ENCODE results near the gene PIP5K1C. TPM values are rescaled to one million over a fixed set of nuclear protein-coding genes. Genes with fewer than 3 reads are reported as not detected.

PIP5K1C gene
- total RNA-seq, 1 experiment from 2014 or later = 26.9 TPM

DNA sequence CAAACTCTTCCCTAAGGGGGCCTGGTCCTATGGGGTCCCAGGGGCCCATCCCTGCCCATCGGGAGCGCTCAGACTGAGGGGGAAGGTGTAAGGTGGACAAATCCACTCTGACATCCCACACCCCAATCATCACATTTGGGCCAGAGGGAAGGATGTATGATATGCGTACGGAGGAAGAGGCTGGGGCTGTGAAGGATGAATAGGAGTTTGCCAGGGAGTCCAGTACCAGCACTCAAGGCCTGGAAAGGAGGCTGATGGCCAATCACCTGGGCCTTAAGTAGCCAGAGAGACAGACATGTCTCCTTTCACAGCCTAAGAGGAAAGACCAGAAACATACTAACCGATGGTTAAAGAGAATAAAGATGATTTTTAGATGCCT, 22.8 kb upstream of the PIP5K1C start:
- BruUV-seq (replicated peaks) = no TSS peak
- no peak overlapping the region for H2AFZ ChIP-seq (ENCODE audit: low read depth, low read length, poor library complexity, severe bottlenecking)
- H3K4me1 ChIP-seq (ENCODE audit: control insufficient read depth in 1 of 2, insufficient read depth in 2 of 2, low read length in 2 of 2) = peaks cover 61 to 96% of the 10 kb centered on the region in 2 experiments
- no peak for DNase-seq (ENCODE audit: low read depth, low spot score)
- ChIA-PET POLR2A (interaction anchor here (1.7 to 1.9 kb wide), 2 partner anchors 13 to 39 kb away, joined by 5 to 10 read pairs; partner anchors contain the start of gene MRPL54), CTCF (interaction anchor here (2.0 kb wide), 1 partner anchor 126 kb away, joined by 8 read pairs; no protein-coding TSS in a partner anchor), RAD21 (ENCODE audit: low non-redundant PET in 1 of 2, low total read pairs in 2 of 2, uncharacterized antibody in 2 of 2, unreplicated experiment in 2 of 2) (no interaction called here)
- peak overlapping the region; percentile 60; the same call in 1 of the 2 replicates for H3K9ac ChIP-seq (ENCODE audit: low read length)
- no peaks in the 10 kb centered on the region for H4K20me1 ChIP-seq (ENCODE audit: insufficient read depth)
- intact Hi-C loops (cut with micrococcal nuclease) = loop anchor here (10.0 kb wide), 1 partner anchor 482 kb away; no protein-coding TSS in a partner anchor
- H3K4me3 ChIP-seq (replicated peaks in 1 of 2; ENCODE audit: low read depth in 1 of 2, low read length in 2 of 2) = peak overlapping the region; percentile 63 to 71
- peak overlapping the region; percentile 57 for H3K27ac ChIP-seq (ENCODE audit: low read depth, low read length)
- H3K4me2 ChIP-seq (ENCODE audit: low read length) = peak overlapping the region; percentile 97
- no peaks in the 10 kb centered on the region for H3K36me3 ChIP-seq (ENCODE audit: control insufficient read depth in 1 of 2, insufficient read depth in 2 of 2, low read length in 2 of 2)
- no peaks in the 10 kb centered on the region for H3K9me2 ChIP-seq (ENCODE audit: insufficient read depth)
- H3K9me3 ChIP-seq (ENCODE audit: control insufficient read depth in 1 of 2, insufficient read depth in 1 of 2, low read depth in 1 of 2, low read length in 2 of 2) = no peaks in the 10 kb centered on the region
- H3K79me2 ChIP-seq (ENCODE audit: insufficient read depth, low read length) = no peaks in the 10 kb centered on the region
- no peaks in the 10 kb centered on the region for H3K27me3 ChIP-seq (ENCODE audit: insufficient read depth, low read length)
- ATAC-seq = no peak
- TF ChIP-seq, protein P1, sequence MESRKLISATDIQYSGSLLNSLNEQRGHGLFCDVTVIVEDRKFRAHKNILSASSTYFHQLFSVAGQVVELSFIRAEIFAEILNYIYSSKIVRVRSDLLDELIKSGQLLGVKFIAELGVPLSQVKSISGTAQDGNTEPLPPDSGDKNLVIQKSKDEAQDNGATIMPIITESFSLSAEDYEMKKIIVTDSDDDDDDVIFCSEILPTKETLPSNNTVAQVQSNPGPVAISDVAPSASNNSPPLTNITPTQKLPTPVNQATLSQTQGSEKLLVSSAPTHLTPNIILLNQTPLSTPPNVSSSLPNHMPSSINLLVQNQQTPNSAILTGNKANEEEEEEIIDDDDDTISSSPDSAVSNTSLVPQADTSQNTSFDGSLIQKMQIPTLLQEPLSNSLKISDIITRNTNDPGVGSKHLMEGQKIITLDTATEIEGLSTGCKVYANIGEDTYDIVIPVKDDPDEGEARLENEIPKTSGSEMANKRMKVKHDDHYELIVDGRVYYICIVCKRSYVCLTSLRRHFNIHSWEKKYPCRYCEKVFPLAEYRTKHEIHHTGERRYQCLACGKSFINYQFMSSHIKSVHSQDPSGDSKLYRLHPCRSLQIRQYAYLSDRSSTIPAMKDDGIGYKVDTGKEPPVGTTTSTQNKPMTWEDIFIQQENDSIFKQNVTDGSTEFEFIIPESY (IDR thresholded peaks at IDR 0.05; ENCODE audit: extremely low read depth, insufficient replicate concordance, low read length) = no peak
- TF ChIP-seq ELF1 (IDR thresholded peaks at IDR 0.05; ENCODE audit: borderline replicate concordance, low read depth) (no peak), EGR1 (IDR thresholded peaks at IDR 0.05; ENCODE audit: low read depth) (no peak), EZH2phosphoT487 (IDR thresholded peaks at IDR 0.05; ENCODE audit: borderline replicate concordance) (no peak), POLR2AphosphoS5 (IDR thresholded peaks at IDR 0.05; ENCODE audit: low read depth, low read length) (no peak), RAD21 (IDR thresholded peaks at IDR 0.05; ENCODE audit: low read depth) (no peak), ZFX (IDR thresholded peaks at IDR 0.05) (no peak), JUND (IDR thresholded peaks at IDR 0.05) (no peak), TCF7L2 (IDR thresholded peaks at IDR 0.05; ENCODE audit: borderline replicate concordance, extremely low read depth, insufficient read depth, insufficient read length) (no peak), YY1 (IDR thresholded peaks at IDR 0.05; ENCODE audit: extremely low read depth, insufficient replicate concordance, low read depth, low read length) (no peak)
